NCI-H146 treated with DMSO at 0.1 percent for 48 hours (cell line): ENCODE data around the gene MYO15B.

Source experiments
- DNase-seq: peaks from one replicate; lab custom pipeline; 2025; ENCODE audit not compliant: unreplicated experiment; lab: John Stamatoyannopoulos, UW

MYO15B gene

GRCh38 chr17:75558666-75559530 lies 28.7 kb upstream of the MYO15B start:
- no peak for DNase-seq

- no peak for DNase-seq
These were observed 27.6 kb upstream of the MYO15B start for GRCh38 chr17:75559958-75560533.

GRCh38 chr17:75561927-75562603 lies 25.5 kb upstream of the MYO15B start:
- DNase-seq: no peak

GRCh38 chr17:75563063-75563758 lies 24.4 kb upstream of the MYO15B start:
- no peak for DNase-seq

- no peak for DNase-seq
These were observed 23.4 kb upstream of the MYO15B start for GRCh38 chr17:75564195-75564594.

GRCh38 chr17:75565066-75565465 lies 22.5 kb upstream of the MYO15B start:
- DNase-seq: no peak

- DNase-seq: no peak
These were observed 22.0 kb upstream of the MYO15B start for GRCh38 chr17:75565618-75566017.

GRCh38 chr17:75566416-75566815 lies 21.2 kb upstream of the MYO15B start:
- DNase-seq: no peak

GRCh38 chr17:75566834-75567233 lies 20.8 kb upstream of the MYO15B start:
- DNase-seq: no peak

GRCh38 chr17:75568412-75569255 lies 19.0 kb upstream of the MYO15B start:
- no peak for DNase-seq

GRCh38 chr17:75570034-75570676 lies 17.4 kb upstream of the MYO15B start:
- DNase-seq: no peak

- no peak for DNase-seq
These were observed 16.8 kb upstream of the MYO15B start for GRCh38 chr17:75570772-75571171.

- no peak for DNase-seq
These were observed 16.3 kb upstream of the MYO15B start for GRCh38 chr17:75571197-75571884.

GRCh38 chr17:75571885-75572215 lies 15.8 kb upstream of the MYO15B start:
- no peak for DNase-seq

- DNase-seq: no peak
These were observed 14.7 kb upstream of the MYO15B start for GRCh38 chr17:75572713-75573539.

- DNase-seq: no peak
These were observed 14.1 kb upstream of the MYO15B start for GRCh38 chr17:75573540-75573957.

GRCh38 chr17:75573994-75574393 lies 13.6 kb upstream of the MYO15B start:
- no peak for DNase-seq

- no peak for DNase-seq
These were observed 13.1 kb upstream of the MYO15B start for GRCh38 chr17:75574404-75575036.
